Inferior parietal cortex (tissue), 1 donor: Measurements from ENCODE around the gene ARHGEF10L.
A peak's percentile ranks its signal among the peaks of the same experiment; 100 is the strongest.

Source experiments
- DNase-seq: peaks from one replicate; pipeline ENCODE4 v3.0.0-alpha.2; 2016; ENCODE audit errors: extremely low spot score

ARHGEF10L gene

DNA sequence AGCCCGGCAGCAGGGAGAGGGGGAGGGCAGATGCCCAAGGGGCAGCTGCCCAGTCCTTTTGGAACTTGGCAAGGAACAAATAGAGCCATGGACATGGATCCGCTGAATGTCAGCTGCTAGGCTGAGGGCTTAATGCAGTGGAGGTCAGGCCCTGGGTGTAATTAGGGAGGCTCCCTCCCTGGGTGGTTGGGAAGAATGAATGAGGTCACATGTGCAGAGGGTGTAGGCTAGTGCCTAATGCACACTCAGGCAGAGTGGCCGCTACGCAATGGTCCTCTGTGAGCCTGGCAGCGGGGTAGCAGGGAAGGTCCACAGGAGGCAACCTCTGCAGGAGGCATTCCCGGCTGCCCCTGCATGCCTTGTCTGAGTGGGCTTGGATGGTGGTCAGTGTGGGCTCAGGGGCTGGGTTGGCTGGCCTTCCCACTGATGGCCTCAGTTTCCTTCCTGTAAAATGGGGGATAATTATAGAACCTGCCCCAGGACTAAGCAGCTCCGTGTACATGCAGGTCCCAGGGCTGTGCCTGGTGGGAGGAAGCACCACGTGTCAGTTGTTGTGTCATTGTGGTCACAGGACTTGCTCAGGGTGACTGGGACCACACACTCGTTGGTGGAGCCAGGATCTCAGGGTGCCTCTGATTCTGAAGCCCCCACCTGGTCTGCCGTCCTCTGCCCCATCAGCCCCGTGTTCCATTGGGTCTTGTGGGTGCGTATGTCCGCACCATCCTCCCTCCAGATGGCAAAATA lies 134.0 kb downstream of the ARHGEF10L start:
- DNase-seq: peak; percentile 34

DNA sequence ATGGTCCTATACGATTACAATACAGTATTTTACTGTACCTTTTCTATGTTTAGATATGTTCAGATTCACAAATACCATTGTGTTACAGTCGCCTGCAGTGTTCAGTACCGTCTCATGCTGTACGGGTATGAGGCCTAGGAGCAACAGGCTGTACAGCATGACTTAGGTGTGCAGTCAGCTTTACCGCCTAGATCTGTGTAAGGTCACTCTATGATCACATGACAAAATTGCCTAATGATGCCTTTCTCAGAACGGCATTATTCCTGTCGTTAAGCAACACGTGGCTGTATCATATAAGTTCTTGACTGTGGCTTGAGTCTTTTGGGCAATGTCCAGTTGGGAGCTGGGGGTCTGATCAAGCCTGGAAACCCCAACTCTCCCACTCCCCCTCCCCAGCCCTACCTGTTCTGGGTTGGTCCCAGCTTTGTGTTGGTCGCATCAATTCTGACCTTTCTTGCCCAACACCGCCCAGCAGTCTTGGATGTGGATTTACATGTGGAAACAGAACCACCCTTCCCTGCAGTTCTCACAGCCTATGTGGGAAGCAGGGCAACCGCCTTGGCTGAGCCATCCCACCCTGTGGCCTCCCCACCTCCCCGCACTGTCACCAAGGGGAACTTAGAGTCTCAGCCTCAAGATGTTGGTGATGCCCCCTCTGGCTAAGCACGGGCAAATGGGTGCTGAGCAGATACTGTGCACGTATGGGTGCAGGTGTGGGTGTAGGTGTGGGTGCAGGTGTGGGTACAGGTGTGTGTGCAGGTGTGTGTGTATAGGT lies 135.4 kb downstream of the ARHGEF10L start:
- no peak for DNase-seq

DNA sequence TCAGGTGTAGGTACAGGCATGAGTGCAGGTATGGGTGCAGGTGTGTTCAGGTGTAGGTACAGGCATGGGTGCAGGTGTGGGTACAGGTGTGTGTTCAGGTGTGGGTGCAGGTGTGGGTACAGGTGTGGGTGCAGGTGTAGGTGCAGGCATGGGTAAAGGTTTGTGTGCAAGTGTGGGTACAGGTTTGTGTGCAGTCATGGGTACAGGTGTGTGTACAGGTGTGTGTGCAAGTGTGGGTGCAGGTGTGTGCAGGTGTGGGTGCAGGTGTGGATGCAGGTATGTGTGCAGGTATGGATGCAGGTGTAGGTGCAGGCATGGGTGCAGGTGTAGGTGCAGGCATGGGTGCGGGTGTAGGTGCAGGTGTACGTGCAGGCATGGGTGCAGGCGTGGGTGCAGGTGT lies 136.2 kb downstream of the ARHGEF10L start:
- no peak for DNase-seq

DNA sequence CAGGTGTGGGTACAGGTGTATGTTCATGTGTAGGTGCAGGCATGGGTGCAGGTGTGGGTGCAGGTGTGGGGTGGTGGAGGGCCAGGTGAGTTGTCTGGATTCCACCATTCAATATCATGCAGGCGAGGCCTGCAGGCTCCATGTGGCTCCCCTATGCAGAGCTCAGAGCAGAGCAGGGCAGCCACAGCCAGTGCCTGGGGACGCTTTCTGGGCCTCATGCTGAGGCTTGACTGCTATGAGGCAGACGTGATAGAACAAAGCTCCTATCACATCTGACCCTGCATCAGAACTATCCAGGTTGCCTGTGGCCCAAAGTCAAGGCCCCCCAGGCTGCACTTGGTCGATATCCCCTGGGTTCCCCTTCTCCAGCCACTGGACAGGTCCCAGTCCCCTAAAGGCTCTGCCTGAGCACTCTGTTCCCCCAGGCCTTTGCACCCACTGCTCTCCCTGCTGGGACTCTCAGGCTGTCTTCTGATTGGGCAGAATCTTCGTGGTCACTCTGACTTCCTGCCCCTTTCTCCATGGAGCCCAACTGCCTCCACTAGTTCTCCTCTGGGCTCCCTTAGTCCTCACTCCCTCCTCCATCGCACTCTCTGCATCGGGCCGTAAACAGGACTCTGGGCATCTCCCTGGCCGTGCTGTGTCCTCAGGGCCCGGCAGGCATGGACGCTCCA lies 137.0 kb downstream of the ARHGEF10L start:
- DNase-seq: no peak

DNA sequence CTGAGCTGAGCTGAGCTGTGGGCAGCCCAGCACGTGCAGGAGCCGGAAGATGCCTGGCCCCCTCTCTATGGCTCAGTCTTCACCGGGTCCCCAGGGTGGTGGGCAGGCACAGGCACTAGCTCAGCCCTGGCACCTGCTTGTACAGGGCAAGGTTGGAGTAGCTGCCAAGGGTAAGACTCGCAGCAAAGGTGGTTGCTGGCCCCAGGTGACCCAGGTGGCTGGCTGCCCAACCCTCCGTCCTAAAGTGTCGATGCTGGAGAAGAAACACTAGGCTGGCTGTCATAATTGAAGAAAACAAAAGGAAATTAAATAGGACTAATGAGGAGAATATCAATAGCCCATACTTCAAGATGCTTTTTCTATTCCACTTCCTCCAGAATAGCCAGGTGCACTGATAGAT lies 138.5 kb downstream of the ARHGEF10L start:
- DNase-seq: no peak

DNA sequence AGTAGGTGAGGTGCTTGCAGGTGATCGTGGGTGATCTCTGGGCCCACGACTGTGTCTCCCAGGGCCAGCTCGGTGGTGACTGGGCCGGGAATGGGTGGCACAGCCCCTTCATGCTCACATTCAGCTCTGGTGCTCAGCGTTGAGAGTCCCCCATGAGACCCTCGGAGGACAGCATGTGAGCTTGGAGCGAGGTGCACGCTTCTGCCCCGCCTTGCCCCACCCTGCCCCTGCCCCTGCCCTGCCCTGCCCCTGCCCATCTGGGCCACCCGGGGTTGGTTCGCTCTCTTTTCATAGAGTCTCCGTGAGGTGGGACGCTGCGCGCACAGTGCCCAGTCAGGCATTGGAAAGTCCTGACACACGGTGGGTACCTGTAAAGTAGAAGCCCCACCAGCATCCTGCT lies 140.4 kb downstream of the ARHGEF10L start:
- no peak for DNase-seq

DNA sequence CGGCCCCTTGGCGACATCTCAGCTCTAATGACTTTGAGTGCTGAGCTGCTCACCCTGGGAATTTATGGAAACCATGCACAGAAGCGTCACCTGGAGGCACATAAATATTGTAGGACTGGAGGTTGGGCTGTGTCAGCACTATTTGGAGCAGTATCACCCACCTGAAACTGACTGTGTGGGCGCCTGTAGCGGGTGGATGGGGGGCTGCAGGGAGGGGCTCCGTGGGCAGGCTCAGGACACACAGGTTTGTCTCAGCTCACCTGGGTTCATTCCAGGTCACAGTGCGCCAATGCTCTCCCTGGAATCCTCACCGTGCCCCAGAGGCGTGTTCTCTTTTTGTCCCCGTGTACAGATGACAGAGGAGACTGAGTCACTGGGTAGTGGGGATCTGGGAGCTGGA lies 140.8 kb downstream of the ARHGEF10L start:
- no peak for DNase-seq

DNA sequence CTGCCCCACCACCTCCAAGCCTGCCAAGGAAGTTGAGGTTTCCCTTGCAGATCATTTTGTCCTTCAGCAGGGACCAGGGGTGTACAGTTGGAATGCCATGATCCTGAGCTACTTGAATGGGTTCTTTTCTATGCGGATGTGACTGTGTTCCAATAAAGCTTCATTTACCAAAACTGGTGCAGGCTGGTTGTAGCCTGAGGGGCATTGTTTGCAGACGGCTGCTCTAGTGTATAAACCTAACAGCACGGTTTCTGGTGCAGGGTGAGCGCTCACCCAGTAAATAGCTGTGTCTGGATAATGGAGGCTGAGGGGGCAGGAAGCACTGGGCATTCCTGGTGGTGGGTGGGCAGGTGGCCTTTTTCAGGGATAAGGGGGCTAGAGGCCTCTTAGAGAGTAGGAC lies 142.9 kb downstream of the ARHGEF10L start:
- no peak for DNase-seq

- DNase-seq: no peak
Measured at GRCh38 chr1:17683598-17683997, 144.1 kb downstream of the ARHGEF10L start.

- DNase-seq: no peak
Measured at GRCh38 chr1:17684810-17685209, 145.3 kb downstream of the ARHGEF10L start.

- no peak for DNase-seq
Measured at GRCh38 chr1:17686258-17686657, 146.8 kb downstream of the ARHGEF10L start.

- no peak for DNase-seq
Measured at GRCh38 chr1:17687145-17687544, 147.6 kb downstream of the ARHGEF10L start.

DNA sequence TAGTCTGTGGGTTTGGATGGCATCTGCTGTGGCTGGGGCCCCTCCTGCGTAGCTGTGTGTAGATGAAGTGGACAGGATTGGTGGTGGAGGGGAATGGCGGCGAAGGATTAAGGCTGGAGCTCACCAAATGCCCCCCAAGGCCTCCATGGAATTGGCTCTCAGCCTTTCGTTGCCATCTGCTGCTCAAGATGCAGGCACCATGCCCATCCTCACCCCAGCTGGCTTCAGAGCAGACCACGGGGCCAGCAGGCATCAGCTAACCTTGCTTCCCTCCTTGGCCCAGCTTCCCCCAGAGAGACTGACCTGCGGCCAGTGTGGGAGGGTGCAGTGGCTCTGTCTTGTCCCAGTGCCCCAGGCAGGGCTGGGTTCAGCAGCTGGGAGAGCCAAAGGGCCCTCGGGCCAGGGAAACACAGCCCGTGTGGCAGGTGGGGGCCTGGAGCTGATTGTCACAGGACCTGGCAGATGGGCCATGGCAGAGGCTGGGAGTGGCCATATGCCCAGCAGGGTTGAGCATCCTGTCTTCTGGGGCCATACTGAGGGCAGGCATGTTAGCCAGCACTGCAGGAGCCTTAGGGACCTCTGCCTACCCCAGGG lies 148.8 kb downstream of the ARHGEF10L start:
- DNase-seq: no peak

GRCh38 chr1:17689011-17689410 lies 149.5 kb downstream of the ARHGEF10L start:
- DNase-seq: no peak

GRCh38 chr1:17690906-17691634 lies 151.6 kb downstream of the ARHGEF10L start:
- DNase-seq: no peak

- no peak for DNase-seq
Measured at GRCh38 chr1:17692645-17693044, 153.1 kb downstream of the ARHGEF10L start.

- peak; percentile 61 for DNase-seq
Measured at GRCh38 chr1:17696417-17697301, 157.2 kb downstream of the ARHGEF10L start.

GRCh38 chr1:17697458-17697857 lies 158.0 kb downstream of the ARHGEF10L start:
- no peak for DNase-seq

GRCh38 chr1:17699581-17699980 lies 160.1 kb downstream of the ARHGEF10L start:
- DNase-seq: no peak

- no peak for DNase-seq
Measured at GRCh38 chr1:17700945-17701810, 161.7 kb downstream of the ARHGEF10L start.
